ENCODE results near the gene CHRNG.

The CHRNG gene

DNA sequence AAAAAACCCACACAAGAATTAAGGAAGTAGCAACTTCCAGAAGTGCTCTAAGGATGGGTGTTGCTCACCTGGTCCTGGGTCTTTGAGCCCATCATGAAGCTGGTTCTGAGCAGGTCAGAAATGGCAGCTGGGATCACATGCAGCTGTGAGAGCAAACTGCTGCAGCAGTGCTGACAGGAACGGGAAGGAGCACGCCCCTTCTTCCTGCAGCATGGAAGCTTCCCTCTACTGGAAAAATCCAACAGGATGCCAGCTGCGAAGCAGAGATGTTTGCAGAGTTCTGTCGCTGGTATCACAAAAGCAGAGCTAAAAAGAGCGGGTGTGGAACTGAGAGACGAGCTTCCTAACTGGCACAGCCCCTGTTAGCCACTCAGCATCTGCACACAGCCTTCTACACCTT is 44.7 kb downstream of the CHRNG start:
- TF ChIP-seq, protein P1, sequence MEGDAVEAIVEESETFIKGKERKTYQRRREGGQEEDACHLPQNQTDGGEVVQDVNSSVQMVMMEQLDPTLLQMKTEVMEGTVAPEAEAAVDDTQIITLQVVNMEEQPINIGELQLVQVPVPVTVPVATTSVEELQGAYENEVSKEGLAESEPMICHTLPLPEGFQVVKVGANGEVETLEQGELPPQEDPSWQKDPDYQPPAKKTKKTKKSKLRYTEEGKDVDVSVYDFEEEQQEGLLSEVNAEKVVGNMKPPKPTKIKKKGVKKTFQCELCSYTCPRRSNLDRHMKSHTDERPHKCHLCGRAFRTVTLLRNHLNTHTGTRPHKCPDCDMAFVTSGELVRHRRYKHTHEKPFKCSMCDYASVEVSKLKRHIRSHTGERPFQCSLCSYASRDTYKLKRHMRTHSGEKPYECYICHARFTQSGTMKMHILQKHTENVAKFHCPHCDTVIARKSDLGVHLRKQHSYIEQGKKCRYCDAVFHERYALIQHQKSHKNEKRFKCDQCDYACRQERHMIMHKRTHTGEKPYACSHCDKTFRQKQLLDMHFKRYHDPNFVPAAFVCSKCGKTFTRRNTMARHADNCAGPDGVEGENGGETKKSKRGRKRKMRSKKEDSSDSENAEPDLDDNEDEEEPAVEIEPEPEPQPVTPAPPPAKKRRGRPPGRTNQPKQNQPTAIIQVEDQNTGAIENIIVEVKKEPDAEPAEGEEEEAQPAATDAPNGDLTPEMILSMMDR (conservative IDR thresholded peaks at IDR 0.05): no peak
- no peak overlapping the region for H3K27ac ChIP-seq

GRCh38 chr2:232586943-232587505 is 47.5 kb downstream of the CHRNG start:
- H3K27ac ChIP-seq: no peak overlapping the region; the same call in 1 of the 2 replicates
- TF ChIP-seq, protein P1 (conservative IDR thresholded peaks at IDR 0.05): no peak
- TF ChIP-seq ZFX (IDR thresholded peaks at IDR 0.05): no peak

- H3K27ac ChIP-seq: peak overlapping the region; percentile 89
- no peak for TF ChIP-seq ZFX (IDR thresholded peaks at IDR 0.05)
- TF ChIP-seq, protein P1 (conservative IDR thresholded peaks at IDR 0.05): no peak
These were observed 48.0 kb downstream of the CHRNG start for GRCh38 chr2:232587512-232587911.

DNA sequence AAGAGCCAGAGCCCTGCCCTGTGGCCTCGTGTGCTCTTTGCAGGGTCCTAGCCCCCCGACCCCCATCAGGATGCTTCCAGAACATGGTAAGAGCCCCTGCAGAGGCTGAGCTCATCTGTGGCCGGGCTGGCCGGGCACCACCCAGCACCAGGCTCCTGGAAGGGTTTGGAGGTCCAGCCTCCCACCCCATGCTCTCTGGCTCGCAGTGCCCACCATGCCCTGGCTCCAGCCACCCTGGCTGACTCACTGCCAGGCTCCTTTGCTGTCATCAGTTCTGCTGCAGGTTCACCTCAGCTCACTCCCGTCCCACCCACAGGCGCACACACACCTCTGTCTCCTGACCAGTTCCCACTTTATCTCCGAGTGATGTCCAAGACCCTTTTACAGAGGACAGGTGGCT is 48.5 kb downstream of the CHRNG start:
- TF ChIP-seq ZFX (IDR thresholded peaks at IDR 0.05): no peak
- TF ChIP-seq, protein P1 (conservative IDR thresholded peaks at IDR 0.05): no peak
- H3K27ac ChIP-seq: peak overlapping the region; percentile 89

GRCh38 chr2:232588680-232589585 is 49.4 kb downstream of the CHRNG start:
- H3K27ac ChIP-seq: peak overlapping the region; percentile 89
- TF ChIP-seq, protein P1 (conservative IDR thresholded peaks at IDR 0.05): no peak
- peak; percentile 56; the same call in 1 of the 2 replicates for TF ChIP-seq ZFX (IDR thresholded peaks at IDR 0.05)

GRCh38 chr2:232592772-232593395 is 53.4 kb downstream of the CHRNG start:
- H3K27ac ChIP-seq: no peak overlapping the region
- TF ChIP-seq, protein P1 (conservative IDR thresholded peaks at IDR 0.05): no peak
- no peak for TF ChIP-seq ZFX (IDR thresholded peaks at IDR 0.05)

DNA sequence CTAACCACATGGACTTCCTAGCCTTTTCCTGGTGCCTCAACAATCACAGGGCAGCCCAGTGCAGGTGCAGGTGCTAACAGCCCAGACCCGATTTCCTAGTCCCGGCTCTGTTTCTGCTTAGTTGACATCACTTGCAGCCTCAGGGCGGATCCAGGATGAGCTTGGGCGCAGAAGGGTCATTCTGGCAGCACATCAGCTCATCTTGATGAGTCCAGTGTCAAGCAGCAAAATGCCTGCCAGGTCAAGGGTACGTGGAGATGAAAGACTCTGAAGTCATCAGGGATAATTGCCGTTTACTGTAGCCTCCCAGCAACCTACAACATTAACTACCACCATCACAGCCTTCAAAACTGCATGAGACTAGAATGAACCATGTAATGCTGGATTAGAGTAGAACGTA is 54.5 kb downstream of the CHRNG start:
- no peak overlapping the region for H3K27ac ChIP-seq
- TF ChIP-seq, protein P1 (conservative IDR thresholded peaks at IDR 0.05): no peak
- TF ChIP-seq ZFX (IDR thresholded peaks at IDR 0.05): no peak
